Measurements from ENCODE around the gene RIPOR1. TPM values are rescaled to one million over a fixed set of nuclear protein-coding genes. Genes with fewer than 3 reads are reported as not detected.

The RIPOR1 gene
- total RNA-seq, 2 donors from 2014 or later, result 43.9 to 66.9 TPM

- H3K27ac ChIP-seq, result no peak overlapping the region
- no peak for DNase-seq (ENCODE audit: low spot score)
- no peaks in the 10 kb centered on the region for H3K27me3 ChIP-seq
- no peak for TF ChIP-seq CTCF (IDR thresholded peaks at IDR 0.05)
- no peaks in the 10 kb centered on the region for H3K36me3 ChIP-seq
- peaks cover 0 to 24% of the 10 kb centered on the region in 2 donors for H3K4me1 ChIP-seq
- H3K9me3 ChIP-seq, result no peaks in the 10 kb centered on the region
- no peak overlapping the region for H3K4me3 ChIP-seq
These were observed 37.0 kb downstream of the RIPOR1 start for GRCh38 chr16:67565470-67566100.

GRCh38 chr16:67571464-67571863 is 42.8 kb downstream of the RIPOR1 start:
- Histone ChIP-seq H3K4me1 (no peaks in the 10 kb centered on the region), H3K36me3 (peaks cover 30% of the 10 kb centered on the region), H3K27ac (no peak overlapping the region), H3K4me3 (no peak overlapping the region), H3K27me3 (no peaks in the 10 kb centered on the region), H3K9me3 (no peaks in the 10 kb centered on the region)
- no peak for DNase-seq (ENCODE audit: low spot score)
- no peak for TF ChIP-seq CTCF (IDR thresholded peaks at IDR 0.05)

- Histone ChIP-seq H3K4me3 (no peak overlapping the region), H3K27me3 (no peaks in the 10 kb centered on the region), H3K27ac (no peak overlapping the region), H3K36me3 (peaks cover 30% of the 10 kb centered on the region), H3K9me3 (no peaks in the 10 kb centered on the region), H3K4me1 (no peaks in the 10 kb centered on the region)
- TF ChIP-seq CTCF (IDR thresholded peaks at IDR 0.05), result no peak
- no peak for DNase-seq (ENCODE audit: low spot score)
These were observed 43.4 kb downstream of the RIPOR1 start for GRCh38 chr16:67571981-67572431.

GRCh38 chr16:67579686-67580085 is 51.1 kb downstream of the RIPOR1 start:
- H3K4me3 ChIP-seq, result no peak overlapping the region
- DNase-seq (ENCODE audit: low spot score), result no peak
- no peak for TF ChIP-seq CTCF (IDR thresholded peaks at IDR 0.05)
- H3K27me3 ChIP-seq, result no peaks in the 10 kb centered on the region
- peaks cover 7% of the 10 kb centered on the region for H3K36me3 ChIP-seq
- H3K27ac ChIP-seq, result no peak overlapping the region
- H3K4me1 ChIP-seq, result no peaks in the 10 kb centered on the region
- H3K9me3 ChIP-seq, result no peaks in the 10 kb centered on the region

- Histone ChIP-seq H3K36me3 (peaks cover 2% of the 10 kb centered on the region), H3K9me3 (no peaks in the 10 kb centered on the region), H3K4me3 (no peak overlapping the region), H3K27ac (no peak overlapping the region), H3K4me1 (no peaks in the 10 kb centered on the region), H3K27me3 (no peaks in the 10 kb centered on the region)
- no peak for TF ChIP-seq CTCF (IDR thresholded peaks at IDR 0.05)
- no peak for DNase-seq (ENCODE audit: low spot score)
These were observed 51.6 kb downstream of the RIPOR1 start for GRCh38 chr16:67580202-67580601.

- DNase-seq (ENCODE audit: low spot score), result no peak
- no peak overlapping the region for H3K27ac ChIP-seq
- no peaks in the 10 kb centered on the region for H3K27me3 ChIP-seq
- TF ChIP-seq CTCF (IDR thresholded peaks at IDR 0.05), result no peak
- peaks cover 0 to 11% of the 10 kb centered on the region in 2 donors for H3K4me1 ChIP-seq
- H3K4me3 ChIP-seq, result no peak overlapping the region
- no peaks in the 10 kb centered on the region for H3K9me3 ChIP-seq
- no peaks in the 10 kb centered on the region for H3K36me3 ChIP-seq
These were observed 64.7 kb downstream of the RIPOR1 start for GRCh38 chr16:67593288-67593687.
